Adrenal gland (tissue), 5 donors: ENCODE results near the gene MID1.

Experiments
- POLR2A ChIP-seq, 2 donors: fragments of 450-650 bp; IDR thresholded peaks; one replicate each; pipeline ENCODE4 v1.6.1; 2017; ENCODE audit warnings: antibody characterized with exemption in 2 of 2, mild to moderate bottlenecking in 2 of 2, moderate library complexity in 1 of 2
- TF ChIP-seq, protein P1 (sequence below), 6 experiments: fragments of 450-650 bp in 4 of 6; fragments of 200-600 bp in 2 of 6; sonication (generic) in 1 of 6; IDR thresholded peaks; 1 replicate in 5 of 6; 2 replicates in 1 of 6; pipeline versions ENCODE4 v1.5.1 to v1.8.0; 2016 to 2021; ENCODE audit warnings: antibody characterized with exemption in 6 of 6, mild to moderate bottlenecking in 2 of 6, moderate library complexity in 1 of 6
- donor health status: DM: no; HTN: no; CAD: no.

GRCh38 chrX:10512741-10513140 lies 107.6 kb downstream of the MID1 start:
- TF ChIP-seq, protein P1, sequence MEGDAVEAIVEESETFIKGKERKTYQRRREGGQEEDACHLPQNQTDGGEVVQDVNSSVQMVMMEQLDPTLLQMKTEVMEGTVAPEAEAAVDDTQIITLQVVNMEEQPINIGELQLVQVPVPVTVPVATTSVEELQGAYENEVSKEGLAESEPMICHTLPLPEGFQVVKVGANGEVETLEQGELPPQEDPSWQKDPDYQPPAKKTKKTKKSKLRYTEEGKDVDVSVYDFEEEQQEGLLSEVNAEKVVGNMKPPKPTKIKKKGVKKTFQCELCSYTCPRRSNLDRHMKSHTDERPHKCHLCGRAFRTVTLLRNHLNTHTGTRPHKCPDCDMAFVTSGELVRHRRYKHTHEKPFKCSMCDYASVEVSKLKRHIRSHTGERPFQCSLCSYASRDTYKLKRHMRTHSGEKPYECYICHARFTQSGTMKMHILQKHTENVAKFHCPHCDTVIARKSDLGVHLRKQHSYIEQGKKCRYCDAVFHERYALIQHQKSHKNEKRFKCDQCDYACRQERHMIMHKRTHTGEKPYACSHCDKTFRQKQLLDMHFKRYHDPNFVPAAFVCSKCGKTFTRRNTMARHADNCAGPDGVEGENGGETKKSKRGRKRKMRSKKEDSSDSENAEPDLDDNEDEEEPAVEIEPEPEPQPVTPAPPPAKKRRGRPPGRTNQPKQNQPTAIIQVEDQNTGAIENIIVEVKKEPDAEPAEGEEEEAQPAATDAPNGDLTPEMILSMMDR (IDR thresholded peaks at IDR 0.05), result no peak
- TF ChIP-seq POLR2A (IDR thresholded peaks at IDR 0.05), result no peak
